IPS-15b (cell line): Measurements from ENCODE around the gene RFX8.

ENCODE experiments used
- H3K27me3 ChIP-seq: one replicate; pipeline ENCODE4 v1.6.1; 2013; ENCODE audit warnings: low read length; ENCODE audit not compliant: control insufficient read depth, insufficient read depth
- H3K36me3 ChIP-seq: one replicate; pipeline ENCODE4 v1.6.1; 2013; ENCODE audit warnings: low read length; ENCODE audit not compliant: control insufficient read depth, insufficient read depth
- H3K4me1 ChIP-seq: one replicate; pipeline ENCODE4 v1.6.1; 2013; ENCODE audit warnings: mild to moderate bottlenecking, low read length; ENCODE audit not compliant: control insufficient read depth, insufficient read depth
- H3K4me3 ChIP-seq: one replicate; pipeline ENCODE4 v1.5.1; 2013; ENCODE audit warnings: low read depth, low read length
- H3K9ac ChIP-seq: one replicate; pipeline ENCODE4 v1.6.1; 2013; ENCODE audit warnings: low read depth, mild to moderate bottlenecking, low read length
- H3K9me3 ChIP-seq: one replicate; pipeline ENCODE4 v1.6.1; 2013; ENCODE audit warnings: mild to moderate bottlenecking, low read length; ENCODE audit not compliant: control insufficient read depth, insufficient read depth

Gene RFX8

GRCh38 chr2:101420623-101421022 is 54.3 kb downstream of the RFX8 start:
- Histone ChIP-seq H3K4me3 (no peak overlapping the region), H3K27me3 (no peaks in the 10 kb centered on the region), H3K36me3 (no peaks in the 10 kb centered on the region), H3K9me3 (no peaks in the 10 kb centered on the region), H3K4me1 (no peaks in the 10 kb centered on the region), H3K9ac (no peak overlapping the region)

GRCh38 chr2:101419096-101419663 is 55.7 kb downstream of the RFX8 start:
- no peaks in the 10 kb centered on the region for H3K27me3 ChIP-seq

GRCh38 chr2:101418460-101419095 is 56.3 kb downstream of the RFX8 start:
- Histone ChIP-seq H3K4me1 (no peaks in the 10 kb centered on the region), H3K36me3 (no peaks in the 10 kb centered on the region), H3K27me3 (no peaks in the 10 kb centered on the region), H3K9me3 (no peaks in the 10 kb centered on the region), H3K4me3 (no peak overlapping the region), H3K9ac (no peak overlapping the region)

More at GRCh38 chr2:101419096-101419663, 55.7 kb downstream of the RFX8 start:
- H3K4me1 ChIP-seq: no peaks in the 10 kb centered on the region
- no peaks in the 10 kb centered on the region for H3K9me3 ChIP-seq
- no peak overlapping the region for H3K9ac ChIP-seq
- no peaks in the 10 kb centered on the region for H3K36me3 ChIP-seq
- H3K4me3 ChIP-seq: no peak overlapping the region

DNA sequence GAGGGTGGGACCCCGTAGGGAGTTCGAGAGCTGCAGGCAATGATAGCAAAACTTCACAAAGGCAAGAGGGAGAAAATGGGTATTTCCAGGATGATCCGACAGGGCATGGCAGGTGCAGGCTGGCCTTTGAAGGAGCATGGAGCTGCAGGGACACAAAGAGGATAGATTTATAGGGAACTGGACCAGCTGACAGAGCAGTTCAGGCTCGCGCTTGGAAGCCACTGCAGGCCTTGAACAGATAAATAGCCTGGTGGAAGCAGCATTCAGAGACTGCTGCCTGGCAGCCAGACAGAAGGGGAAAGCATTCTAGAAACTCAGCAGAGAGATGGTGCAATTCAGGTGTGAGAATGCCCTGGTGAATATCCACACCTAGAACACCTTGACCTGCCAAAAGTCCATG is 58.3 kb downstream of the RFX8 start:
- Histone ChIP-seq H3K4me1 (no peaks in the 10 kb centered on the region), H3K9me3 (no peaks in the 10 kb centered on the region), H3K9ac (no peak overlapping the region), H3K4me3 (no peak overlapping the region), H3K36me3 (no peaks in the 10 kb centered on the region), H3K27me3 (no peaks in the 10 kb centered on the region)

DNA sequence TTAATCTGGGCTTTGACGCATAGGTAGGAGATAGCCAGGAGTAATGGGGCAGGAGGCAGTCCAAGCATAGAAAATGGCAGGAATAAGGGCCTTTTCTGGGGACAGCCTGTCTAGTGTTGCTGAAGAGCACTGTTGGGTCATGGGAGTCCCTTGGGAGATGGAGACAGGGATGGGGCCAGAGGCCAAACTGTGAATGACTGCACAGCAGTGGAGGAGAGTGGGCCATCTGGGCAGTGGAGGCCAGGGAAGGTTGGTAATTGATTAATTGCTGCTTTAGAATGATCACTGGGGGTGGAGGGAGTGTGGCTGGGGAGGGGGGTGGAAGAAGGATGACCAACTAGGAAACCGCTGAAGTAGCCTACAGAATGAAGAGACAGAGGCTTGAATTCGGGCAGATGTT is 59.0 kb downstream of the RFX8 start:
- no peaks in the 10 kb centered on the region for H3K27me3 ChIP-seq
- no peaks in the 10 kb centered on the region for H3K4me1 ChIP-seq
- no peak overlapping the region for H3K4me3 ChIP-seq
- H3K9ac ChIP-seq: no peak overlapping the region
- H3K9me3 ChIP-seq: no peaks in the 10 kb centered on the region
- no peaks in the 10 kb centered on the region for H3K36me3 ChIP-seq

DNA sequence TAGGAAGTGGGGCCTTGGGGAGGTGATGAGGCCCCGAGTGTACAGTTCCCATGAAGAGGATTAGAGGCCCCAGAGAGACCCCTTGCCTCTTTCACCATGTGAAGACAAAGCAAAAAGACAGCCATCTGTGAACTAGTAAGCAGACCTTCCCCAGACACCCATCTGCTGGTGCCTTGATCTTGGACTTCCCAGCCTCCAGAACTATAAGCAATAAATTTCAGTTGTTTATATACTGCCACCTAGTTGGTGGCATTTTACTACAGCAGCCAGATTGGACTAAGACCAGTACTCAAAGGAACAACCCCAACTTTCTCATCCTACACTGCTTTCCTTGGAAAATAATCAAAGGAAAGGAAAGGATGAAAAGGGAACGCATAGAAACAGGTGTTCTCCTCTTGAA is 59.7 kb downstream of the RFX8 start:
- H3K36me3 ChIP-seq: no peaks in the 10 kb centered on the region

GRCh38 chr2:101412092-101412694 is 62.7 kb downstream of the RFX8 start:
- H3K4me1 ChIP-seq: no peaks in the 10 kb centered on the region
- H3K27me3 ChIP-seq: no peaks in the 10 kb centered on the region
- H3K9me3 ChIP-seq: no peaks in the 10 kb centered on the region
- no peak overlapping the region for H3K9ac ChIP-seq
- H3K36me3 ChIP-seq: no peaks in the 10 kb centered on the region
- no peak overlapping the region for H3K4me3 ChIP-seq

More for the DNA sequence above, 59.7 kb downstream of the RFX8 start:
- Histone ChIP-seq H3K9me3 (no peaks in the 10 kb centered on the region), H3K27me3 (no peaks in the 10 kb centered on the region), H3K4me3 (no peak overlapping the region), H3K4me1 (no peaks in the 10 kb centered on the region), H3K9ac (no peak overlapping the region)

DNA sequence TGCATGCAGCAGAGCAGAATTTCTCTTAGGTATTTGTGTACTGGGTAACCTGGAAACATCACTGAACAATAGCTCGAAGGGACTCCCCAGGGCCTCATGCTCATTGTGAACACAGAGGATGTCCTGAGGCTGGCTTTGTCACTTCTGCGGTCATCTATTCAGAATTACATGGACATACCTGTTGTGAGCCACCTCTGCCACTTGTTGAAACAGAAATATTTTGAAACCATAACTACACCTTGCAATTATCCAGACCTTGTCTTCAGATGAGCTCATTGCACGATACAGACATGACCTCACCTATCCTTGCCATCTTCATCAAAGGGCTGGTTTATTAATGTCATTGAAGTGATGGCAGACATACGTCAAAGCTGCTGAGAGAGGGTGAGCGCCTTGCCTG is 64.2 kb downstream of the RFX8 start:
- H3K9me3 ChIP-seq: no peaks in the 10 kb centered on the region
- no peaks in the 10 kb centered on the region for H3K27me3 ChIP-seq
- H3K4me1 ChIP-seq: no peaks in the 10 kb centered on the region
- H3K4me3 ChIP-seq: no peak overlapping the region
- H3K36me3 ChIP-seq: no peaks in the 10 kb centered on the region
- H3K9ac ChIP-seq: no peak overlapping the region

DNA sequence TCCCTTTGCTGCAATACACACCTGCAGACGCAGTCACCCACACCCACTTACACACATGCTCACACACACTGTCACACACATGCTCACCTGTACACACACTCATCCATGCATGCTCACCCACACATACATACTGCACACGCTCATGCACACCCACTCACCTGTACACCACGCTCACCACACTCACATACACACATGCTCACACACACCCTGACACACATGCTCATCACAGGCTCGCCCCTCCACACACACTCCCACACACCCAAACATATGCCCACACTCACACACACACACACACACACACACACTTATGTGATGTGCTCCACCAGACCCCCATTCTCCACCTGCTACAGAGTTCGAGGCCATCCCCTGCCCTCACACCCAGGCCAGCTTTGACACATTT is 64.8 kb downstream of the RFX8 start:
- Histone ChIP-seq H3K4me1 (no peaks in the 10 kb centered on the region), H3K4me3 (no peak overlapping the region), H3K36me3 (no peaks in the 10 kb centered on the region), H3K27me3 (no peaks in the 10 kb centered on the region), H3K9me3 (no peaks in the 10 kb centered on the region), H3K9ac (no peak overlapping the region)

- H3K9ac ChIP-seq: no peak overlapping the region
- H3K4me1 ChIP-seq: no peaks in the 10 kb centered on the region
- H3K9me3 ChIP-seq: no peaks in the 10 kb centered on the region
- H3K27me3 ChIP-seq: no peaks in the 10 kb centered on the region
- no peak overlapping the region for H3K4me3 ChIP-seq
- H3K36me3 ChIP-seq: no peaks in the 10 kb centered on the region
Observed at GRCh38 chr2:101409699-101410098, 65.2 kb downstream of the RFX8 start.

- H3K27me3 ChIP-seq: no peaks in the 10 kb centered on the region
- no peaks in the 10 kb centered on the region for H3K4me1 ChIP-seq
- no peaks in the 10 kb centered on the region for H3K36me3 ChIP-seq
- no peak overlapping the region for H3K4me3 ChIP-seq
- no peaks in the 10 kb centered on the region for H3K9me3 ChIP-seq
- no peak overlapping the region for H3K9ac ChIP-seq
Observed at GRCh38 chr2:101408925-101409324, 66.0 kb downstream of the RFX8 start.

- H3K27me3 ChIP-seq: no peaks in the 10 kb centered on the region
- no peaks in the 10 kb centered on the region for H3K9me3 ChIP-seq
- no peak overlapping the region for H3K9ac ChIP-seq
- no peaks in the 10 kb centered on the region for H3K4me1 ChIP-seq
- no peaks in the 10 kb centered on the region for H3K36me3 ChIP-seq
- H3K4me3 ChIP-seq: no peak overlapping the region
Observed at GRCh38 chr2:101405351-101405899, 69.5 kb downstream of the RFX8 start.
